NCI-H2227 (cell line): ENCODE results near the gene UFC1.
A peak's percentile ranks its signal among the peaks of the same experiment; 100 is the strongest.

Experiments used
- DNase-seq: peaks from one replicate; lab custom pipeline; 2025; ENCODE audit not compliant: unreplicated experiment; lab: John Stamatoyannopoulos, UW

UFC1 gene

DNA sequence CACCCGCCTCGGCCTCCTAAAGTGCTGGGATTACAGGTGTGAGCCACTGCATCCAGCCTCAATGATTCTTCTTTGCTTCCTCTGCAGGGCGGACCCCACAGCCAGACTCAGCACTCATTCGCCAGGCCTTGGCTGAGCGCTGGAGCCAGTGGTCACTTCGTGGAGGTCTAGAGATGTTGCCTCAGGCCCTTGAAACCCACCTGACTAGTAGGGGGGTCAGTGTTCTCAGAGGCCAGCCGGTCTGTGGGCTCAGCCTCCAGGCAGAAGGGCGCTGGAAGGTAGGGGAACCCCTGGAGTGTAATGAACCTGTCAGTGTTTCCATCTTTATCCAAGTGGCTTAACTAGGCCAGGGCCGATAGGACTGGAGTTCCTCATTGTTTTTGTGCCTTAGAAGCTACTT, 15.1 kb downstream of the UFC1 start:
- DNase-seq = no peak

GRCh38 chr1:161171191-161171590, 17.4 kb downstream of the UFC1 start:
- DNase-seq = no peak

DNA sequence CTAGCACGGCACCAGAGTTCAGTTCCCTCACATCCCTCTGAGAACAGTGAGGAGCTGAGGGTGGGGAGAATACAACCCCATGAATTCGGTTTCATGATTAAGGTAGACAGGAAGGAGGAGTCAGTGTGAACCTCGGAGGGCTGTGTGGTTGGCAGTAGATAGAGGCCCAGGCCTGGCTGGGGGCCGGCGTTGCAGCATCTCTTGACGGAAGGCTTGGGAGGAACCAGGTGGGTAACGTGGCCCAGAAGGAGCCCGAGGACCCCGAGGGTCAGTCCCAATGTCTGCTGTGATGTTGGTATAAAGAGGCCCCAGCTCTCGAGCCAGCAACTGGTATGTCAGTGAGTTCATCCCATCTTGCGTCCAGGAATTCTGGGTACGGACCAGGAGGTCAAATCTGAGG, 17.9 kb downstream of the UFC1 start:
- DNase-seq = no peak

DNA sequence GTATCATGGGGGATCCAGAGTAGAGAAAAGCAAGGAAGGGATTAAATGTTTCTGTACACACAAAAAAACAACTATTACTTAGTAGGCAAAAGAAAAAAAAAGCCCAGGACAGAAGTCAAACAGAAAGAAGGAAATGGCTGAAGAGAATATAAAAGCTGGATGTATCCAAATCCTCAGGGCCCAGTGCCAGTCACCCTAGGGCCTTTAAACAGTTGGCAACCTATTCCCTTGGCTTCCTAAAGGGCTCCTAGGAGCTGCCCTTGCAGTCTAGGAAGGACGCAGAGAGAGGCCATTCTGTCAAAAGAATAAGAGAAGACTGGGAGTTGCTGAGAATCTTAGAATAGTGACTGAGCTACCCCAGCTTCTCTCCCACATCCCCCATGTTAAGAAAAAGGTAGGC, 18.6 kb downstream of the UFC1 start:
- DNase-seq = no peak

DNA sequence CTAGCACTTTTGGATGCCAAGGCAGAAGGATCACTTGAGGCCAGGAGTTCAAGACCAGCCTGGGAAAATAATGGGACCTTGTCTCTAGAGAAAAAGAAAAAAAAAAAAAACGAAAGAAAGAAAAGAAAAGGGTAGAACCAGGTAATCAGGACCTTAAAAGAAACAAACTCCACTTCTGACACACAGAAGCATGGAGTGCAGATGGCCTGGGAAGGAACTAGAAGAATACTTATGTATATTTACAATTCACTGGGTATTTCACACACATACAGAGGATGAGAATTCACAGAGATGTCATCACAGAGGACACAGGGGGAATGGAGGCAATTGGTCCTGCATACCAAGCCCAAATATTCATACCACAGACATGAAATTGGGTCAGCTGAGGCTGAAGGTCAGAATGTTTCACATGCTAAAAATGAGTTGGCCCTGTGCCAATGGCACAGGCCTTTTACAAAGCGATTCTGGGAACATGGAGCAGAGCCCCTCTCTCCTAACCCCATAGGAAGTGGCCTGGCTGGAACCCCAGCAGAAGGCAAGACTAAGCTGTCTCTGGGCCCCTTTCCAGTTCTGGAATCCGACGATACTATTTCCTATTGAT, 19.1 kb downstream of the UFC1 start:
- DNase-seq = no peak

- DNase-seq = no peak
Observed at GRCh38 chr1:161173711-161174110, 19.9 kb downstream of the UFC1 start.

DNA sequence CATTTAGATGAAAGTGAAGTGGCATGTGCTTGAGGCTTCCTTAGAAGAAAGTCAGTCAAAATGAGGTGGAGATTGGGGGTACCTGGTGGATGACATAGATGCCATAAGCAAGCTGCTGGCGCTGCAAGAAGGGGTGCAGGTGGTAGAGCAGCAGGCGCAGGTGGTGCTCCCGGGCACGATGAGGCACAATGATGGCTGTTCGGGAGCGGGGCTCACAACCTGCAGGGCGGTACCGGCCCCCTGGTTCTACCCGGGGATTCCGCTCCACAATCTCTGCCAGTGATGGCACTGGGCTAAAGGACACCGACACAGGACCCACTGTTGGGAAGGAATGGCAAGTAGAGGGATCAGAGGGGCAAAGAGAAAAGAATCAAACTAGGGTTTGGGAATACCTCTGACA, 21.1 kb downstream of the UFC1 start:
- no peak for DNase-seq

GRCh38 chr1:161175771-161176453, 22.1 kb downstream of the UFC1 start:
- no peak for DNase-seq

DNA sequence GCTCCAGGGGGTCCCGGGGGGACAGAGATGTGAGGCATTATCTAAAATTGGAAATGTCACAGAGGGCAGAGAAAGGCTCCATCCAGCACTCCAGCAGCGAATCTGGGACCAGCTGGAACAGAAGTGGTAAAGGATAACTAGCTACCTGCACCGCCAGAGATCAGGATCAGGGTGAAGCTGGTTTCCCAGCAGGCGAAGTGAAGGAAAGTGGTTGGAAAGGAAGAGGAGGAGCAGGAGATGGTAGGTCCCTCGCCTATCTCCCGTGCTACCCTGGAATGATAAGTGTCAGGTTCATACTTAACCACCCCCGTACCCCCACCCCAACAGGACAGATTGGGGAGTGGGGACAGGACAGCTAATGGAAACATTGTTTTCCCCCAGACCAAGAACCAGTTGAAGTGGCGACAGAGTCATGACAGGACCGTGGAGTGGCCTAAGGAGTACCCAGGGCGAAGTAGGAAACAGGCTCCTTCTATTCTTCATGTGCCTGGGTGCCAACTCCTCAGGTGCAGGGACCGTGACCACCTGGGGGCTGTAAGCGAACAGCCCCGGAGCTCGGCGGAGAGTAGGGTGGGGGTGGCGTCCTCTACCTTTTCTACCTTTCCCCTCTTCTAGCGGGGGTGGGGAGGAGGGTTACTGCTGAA, 22.8 kb downstream of the UFC1 start:
- DNase-seq = no peak

- peak; percentile 89 for DNase-seq
Observed at GRCh38 chr1:161177112-161177935, 23.5 kb downstream of the UFC1 start, which contains the start of gene B4GALT3. B4GALT3 (minus strand) TSS chr1:161177507; CDS start chr1:161176060, 1,447 bp downstream.

DNA sequence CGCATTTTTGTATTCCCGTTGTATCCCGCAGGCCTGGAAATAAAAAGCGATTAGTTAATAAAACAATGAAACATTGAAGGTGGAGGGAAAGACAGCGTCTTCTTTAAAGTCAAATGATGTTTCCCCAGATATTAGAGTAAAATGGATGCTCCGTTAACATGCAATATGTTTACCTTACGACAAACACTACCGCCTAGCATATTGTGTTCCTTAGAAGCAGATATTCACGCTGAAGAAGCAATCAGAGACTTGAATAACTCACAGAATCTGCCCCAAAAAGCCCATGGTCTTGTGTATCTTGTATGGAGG, 24.1 kb downstream of the UFC1 start:
- DNase-seq = no peak

DNA sequence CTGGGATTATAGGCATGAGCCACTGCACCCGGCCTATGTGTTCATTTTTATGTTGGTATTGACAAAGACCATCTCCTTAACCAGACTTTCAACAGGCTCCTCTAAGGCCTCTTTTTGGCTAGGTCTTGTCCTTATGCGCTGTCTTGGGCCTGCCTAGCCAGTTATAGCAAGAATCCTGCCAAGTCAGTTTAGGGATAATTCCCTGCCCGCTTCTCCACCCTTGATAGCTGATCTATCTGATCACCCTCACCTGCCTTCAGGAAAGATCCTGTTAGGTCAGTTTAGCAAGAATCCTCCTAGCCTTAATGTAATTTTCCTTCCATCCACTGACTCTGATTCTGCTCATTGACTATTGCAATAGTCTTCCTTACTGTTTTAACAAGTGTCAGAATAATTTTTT, 25.9 kb downstream of the UFC1 start:
- DNase-seq = no peak

DNA sequence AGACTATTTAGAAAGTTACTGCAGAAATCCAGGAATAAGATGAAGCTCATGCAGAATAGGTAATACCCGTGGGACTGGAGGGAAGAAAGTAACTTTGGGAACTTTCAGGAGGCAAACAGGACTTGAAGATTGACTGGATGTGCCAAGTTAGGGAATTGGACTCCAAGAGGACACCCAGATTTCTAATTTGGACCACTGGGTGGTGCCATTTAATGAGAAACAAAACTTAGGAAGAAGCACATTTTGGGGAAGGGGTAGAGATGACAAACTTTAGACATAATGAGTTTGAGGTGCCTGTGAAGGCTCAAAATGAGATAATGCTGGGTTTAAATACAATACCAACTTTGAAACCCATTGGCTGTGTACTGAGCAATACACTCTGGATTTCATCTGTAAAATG, 26.9 kb downstream of the UFC1 start:
- no peak for DNase-seq

GRCh38 chr1:161182214-161182613, 28.4 kb downstream of the UFC1 start:
- no peak for DNase-seq

DNA sequence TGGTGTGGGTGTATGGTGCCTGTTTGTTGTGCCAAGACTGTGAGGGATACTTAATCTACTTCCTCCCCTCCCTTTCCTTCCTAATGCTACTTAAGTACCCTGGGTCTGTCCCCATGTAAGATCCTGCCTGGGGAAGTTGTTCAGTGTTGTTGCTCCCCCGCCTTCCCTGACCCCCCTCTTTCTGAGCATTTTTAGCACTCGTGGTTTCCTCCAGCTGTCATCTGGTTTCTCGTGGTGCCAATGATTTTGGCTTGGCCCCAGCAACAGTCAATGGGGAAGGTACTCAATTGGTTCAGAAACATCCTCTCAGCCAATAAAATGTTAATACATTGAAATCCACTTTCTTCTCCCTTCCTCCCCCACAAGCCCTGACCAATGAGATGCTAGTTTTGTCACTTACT, 31.5 kb downstream of the UFC1 start:
- no peak for DNase-seq

DNA sequence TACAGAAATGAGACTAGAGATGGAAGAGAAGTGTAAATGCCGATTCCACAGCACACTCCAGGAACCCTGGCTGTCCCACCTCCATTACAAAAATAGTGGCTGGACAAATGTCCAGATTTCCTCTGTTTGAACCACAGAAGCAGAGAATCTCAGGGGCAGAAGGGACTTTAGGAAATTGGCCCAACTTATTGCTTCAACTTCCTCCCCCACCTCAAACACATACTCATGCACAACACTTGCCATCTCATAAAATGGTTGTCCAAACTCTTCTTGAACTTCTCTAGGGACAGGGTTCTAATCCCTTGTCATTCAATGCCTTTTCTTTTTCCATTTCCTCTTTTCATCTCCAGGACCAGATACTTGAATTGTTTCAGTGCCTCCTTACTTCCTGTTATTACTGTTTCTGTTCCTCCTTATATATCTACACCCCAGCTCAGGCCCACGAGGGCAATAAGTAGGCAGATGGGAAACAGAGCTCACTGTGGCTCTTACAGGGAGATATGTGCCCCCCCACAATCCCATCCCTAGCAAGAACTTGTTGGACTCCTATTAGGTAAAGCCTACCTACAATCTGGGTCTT, 32.0 kb downstream of the UFC1 start:
- DNase-seq = no peak

DNA sequence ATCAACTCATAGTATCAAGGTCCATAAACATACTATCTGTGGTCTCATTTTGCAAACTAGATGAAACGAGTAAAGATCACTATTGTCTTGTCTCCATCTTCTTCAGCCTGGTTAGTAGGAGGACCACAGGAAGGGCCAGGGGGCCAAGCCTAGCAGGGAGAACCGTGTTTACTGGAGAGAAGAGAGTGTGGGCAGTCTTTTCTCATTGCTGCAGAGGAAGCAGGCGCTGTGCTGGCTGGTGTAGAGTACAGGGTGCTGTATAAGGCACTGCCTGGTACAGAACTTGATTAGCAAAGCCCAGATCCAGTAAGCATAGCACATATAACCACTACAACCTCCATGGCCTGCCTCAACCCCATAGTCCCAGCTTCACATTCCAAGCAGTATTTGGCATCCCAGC, 33.5 kb downstream of the UFC1 start:
- no peak for DNase-seq

- DNase-seq = no peak
Observed at GRCh38 chr1:161188381-161188780, 34.6 kb downstream of the UFC1 start.

DNA sequence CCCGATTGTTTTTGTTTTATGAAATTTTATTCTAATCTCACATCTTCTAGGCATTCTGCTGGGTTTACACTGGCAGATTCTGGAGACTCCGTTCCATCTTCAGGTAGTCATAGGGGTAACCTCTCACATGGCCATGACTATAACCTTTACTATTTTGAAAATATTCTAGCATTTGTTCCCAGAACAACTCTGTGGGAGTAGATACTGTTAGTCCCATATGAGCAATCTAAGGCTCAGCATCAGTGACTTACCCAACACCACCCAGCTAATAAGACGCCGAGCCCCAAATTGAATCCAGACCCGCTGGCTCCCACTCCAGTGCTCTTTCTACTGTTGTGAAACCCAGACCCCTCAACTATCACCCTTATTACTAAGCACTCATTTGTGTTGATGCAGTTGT, 35.3 kb downstream of the UFC1 start:
- DNase-seq = no peak

DNA sequence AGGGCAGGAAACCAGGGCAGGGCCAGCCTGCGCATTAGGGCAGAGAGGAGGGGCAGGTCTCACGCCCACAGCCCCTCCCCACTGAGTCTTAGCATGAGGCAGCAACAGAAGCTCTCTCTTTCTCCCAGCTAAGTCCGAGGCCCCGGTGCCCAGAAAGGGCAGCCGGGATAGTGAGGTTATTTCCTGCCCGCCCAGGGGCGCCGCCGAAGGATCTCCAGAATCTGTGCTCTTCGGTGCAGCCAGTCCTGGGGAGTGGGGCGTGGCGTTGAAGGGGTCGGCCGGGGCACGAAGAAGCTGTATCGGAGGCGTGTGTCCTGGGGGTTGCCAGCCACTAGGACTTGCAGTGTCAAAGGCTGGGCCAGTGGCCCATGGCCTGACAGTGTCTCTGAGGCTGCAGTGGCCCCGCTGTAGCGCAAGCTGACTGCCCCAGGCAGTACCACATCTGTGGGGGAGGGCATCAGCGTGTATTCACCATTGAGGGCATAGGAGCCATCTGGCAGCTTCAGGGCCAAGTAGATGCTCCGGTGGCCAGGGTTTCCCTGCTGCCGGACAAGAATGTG, 37.3 kb downstream of the UFC1 start:
- DNase-seq = peak; percentile 35

DNA sequence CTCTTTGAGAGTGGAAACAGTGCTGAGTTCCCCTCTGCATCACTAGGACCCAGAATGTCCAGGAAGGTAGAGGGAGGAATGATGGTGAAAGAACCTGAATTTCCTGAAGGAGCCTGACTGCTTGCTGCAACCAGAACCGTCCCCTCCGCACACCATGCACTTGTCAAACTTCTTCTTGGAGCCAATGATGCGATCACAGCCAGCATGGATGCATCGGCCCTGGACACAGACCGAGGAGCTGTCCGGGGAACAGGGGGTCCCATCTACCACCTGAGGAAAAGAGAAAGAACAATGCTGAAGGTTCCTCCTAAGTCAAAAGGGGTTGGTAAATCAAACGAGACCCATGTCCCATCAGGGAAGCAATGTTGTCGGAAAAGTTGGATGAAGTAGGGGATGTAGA, 38.2 kb downstream of the UFC1 start:
- no peak for DNase-seq
